Stimulated activated CD8-positive, alpha-beta memory T cell treated with anti-CD3 and anti-CD28 coated beads, Interleukin-15, amount 100 ng/mL, for 48 hours (primary cell): ENCODE data around the gene CHIT1.

Experiments used
- DNase-seq, 2 donors: peaks; one replicate each; pipeline ENCODE4 v3.0.0-alpha.2; 2020; ENCODE audit warnings: low read depth in 2 of 2

The CHIT1 gene

DNA sequence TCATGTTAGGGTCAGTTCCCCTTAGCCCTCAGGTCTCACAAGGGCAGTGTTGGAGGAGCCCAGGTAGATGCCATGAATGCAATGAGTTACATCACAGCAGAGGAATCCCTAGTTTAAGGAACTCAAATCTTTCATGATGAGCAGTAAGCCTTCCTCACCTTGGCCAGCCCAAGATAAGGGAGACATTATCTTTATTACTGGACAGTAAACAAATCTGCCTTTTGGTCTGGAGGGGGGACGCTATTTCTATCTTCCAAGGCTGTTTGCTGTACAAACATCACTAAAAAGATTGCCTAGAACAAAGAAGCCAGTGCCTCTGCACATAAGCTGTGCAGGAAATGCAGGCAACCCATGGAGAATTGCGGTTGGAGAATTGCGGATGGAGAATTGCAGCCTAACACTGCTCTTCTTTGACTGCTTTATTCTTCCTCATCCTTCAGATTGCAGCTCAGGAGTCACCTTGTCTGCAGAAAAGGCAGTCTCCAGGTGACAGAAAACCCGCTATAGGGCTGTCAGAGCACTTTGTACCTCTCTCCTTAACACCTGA lies 40.7 kb downstream of the CHIT1 start:
- DNase-seq: no peak

DNA sequence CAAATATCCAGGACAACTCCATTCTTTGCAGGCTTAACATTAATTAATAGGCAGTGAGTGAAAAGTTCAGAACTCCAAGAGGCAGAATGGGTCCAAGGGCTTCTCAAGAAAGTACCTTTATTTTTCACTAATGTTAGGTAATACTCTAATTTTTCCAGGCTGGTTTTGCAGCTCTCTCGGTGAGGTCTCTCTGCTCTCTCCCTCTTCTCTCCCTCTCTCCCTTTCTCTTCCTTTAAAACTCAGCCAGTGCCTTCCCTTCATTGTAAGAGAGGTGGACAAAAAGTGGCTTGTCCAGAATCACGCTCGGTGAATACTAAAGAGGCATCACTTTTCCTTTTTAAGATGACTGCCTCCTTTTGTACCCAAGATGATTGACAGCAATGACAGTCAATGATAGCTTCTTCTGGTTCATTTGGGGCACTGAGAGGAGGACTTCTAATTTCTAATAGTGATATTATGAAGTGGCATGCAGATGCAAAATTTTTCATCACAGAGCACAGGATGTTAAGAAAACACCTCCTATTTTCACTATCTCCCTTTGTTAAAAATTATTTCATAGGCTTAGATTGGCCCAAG lies 41.7 kb downstream of the CHIT1 start:
- no peak for DNase-seq

DNA sequence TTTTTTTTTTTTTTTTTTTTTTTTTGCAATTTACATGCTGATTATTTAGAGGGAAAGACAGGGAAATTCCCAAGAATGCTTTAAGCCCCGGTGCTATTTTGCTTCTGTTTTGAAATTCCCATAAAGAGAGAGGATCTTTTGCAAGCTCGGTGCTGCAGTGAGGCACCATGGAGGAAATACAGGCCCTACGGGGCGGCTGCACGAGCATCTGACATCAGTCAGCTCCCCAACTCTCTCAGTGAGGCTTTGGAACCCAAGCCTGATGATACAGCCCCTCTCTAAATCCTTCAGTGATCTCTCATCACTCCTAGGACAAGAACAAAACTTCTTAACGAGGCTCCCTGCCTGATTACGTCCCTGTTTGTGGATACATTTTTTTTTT lies 42.2 kb downstream of the CHIT1 start:
- DNase-seq: no peak

DNA sequence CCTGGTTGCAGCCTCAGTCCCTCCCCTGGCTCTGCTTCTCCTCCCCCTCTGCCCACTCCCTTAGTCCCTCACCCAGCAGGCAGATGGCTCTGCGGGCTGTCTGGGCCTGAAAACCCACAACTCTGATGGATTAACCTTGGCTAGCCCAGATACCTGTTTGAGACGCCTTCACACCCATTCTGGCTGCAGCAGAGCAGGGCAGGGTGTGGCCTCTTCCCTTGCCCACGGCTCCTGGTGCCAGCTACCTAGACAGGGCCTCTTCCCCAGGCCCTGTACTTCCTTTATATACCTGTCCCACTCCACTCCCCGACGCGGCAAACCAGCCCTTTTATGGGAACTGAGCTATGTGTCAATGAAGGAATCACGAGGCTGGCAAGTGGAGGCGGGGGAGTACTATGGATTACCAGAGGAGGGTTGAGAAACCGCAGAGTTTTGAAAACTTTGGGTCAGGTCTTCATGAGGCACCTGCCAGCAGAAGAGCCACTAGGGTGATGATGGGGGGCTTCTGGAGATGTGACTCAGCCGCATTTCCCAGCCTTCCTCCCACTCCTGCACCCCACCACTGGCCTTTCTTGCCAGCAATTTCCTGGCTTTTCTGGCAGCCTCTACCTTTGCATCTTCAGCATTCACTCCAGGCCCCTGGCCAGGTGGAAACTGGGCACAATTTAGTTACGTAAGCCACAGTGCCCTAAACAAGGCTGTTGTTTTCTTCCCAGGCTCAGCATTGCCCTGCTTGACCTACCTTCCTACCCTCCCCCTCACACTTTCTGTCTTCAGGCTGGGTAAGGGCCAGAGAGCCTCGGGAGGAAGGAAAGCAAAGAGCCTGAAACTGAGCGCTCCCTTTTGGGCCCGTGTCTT lies 42.8 kb downstream of the CHIT1 start, which contains the start of gene CHI3L1:
TSS of gene CHI3L1 (minus strand) at position 259 of the 858 bp plus-strand sequence. CDS start at position 178, 81 bp downstream.
- no peak for DNase-seq

DNA sequence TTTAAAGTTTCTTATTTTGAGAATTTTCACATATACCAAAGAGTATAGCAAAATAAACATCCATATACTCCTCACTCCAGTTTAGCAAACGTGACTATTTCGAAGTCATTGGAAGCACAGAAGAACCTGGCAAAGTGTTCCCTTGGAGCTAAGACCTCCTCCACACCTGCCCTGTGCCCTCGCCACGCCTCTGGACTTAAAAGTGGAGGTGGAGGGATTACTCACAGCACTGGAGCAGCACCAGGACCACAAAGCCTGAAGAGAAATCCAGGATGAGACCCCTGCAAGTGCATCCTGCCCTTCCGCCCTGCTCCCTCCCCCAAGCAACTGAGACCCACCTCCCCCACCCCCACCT lies 43.4 kb downstream of the CHIT1 start:
- DNase-seq: no peak

DNA sequence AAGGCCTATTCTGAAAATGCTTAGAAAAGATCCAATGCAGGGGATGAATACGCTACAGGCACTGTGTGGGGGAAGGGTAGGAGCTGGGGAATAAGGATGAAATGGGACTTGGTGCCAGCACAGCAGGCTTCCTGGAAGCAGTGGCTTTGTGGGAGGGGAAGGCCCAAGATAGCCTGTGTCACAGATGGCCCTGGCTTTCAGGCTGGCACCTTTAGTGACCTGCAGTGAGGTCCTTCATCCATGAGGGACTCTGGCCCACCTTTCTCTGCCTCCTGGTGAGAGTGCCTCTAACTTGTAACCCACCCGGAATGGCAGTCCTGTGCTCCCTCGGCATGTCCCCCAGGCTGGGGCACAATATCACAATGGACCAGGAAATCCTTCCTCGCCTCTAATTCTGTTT lies 43.9 kb downstream of the CHIT1 start:
- no peak for DNase-seq

DNA sequence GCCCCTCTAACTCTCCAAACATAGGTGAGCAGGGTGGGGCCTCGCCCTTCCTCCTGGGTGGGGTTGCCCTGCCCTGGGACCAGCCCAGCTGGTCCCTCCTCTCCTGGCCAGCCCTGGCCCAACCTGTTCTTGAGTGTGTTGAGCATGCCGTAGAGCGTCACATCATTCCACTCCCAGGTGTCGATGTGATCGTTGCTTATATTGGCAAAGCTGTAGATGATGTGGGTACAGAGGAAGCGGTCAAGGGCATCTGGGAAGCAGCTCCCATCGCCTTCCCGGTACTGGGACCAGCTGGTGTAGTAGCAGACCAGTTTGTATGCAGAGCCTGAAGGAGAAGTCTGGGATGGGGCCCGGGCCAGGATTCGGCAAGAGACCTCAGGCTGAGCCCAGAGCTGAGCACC lies 44.4 kb downstream of the CHIT1 start:
- no peak for DNase-seq

DNA sequence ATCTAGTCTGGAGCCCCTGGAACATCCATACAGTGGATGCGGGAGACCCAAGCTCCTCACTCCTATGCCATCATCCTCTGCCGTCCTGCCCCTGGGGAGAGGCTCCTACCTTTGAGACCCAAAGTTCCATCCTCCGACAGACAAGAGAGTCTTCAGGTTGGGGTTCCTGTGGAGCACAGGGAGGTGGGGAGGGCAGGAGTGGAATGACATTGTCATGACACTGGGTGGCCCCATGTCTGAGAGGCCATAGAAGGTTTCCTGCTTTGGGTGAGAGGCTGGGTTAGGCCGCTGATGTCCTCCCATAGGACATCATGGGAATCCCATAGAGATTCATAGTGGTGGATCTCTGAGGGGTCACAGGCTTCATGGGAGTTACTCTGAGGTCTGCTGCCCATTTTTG lies 45.0 kb downstream of the CHIT1 start:
- no peak for DNase-seq

DNA sequence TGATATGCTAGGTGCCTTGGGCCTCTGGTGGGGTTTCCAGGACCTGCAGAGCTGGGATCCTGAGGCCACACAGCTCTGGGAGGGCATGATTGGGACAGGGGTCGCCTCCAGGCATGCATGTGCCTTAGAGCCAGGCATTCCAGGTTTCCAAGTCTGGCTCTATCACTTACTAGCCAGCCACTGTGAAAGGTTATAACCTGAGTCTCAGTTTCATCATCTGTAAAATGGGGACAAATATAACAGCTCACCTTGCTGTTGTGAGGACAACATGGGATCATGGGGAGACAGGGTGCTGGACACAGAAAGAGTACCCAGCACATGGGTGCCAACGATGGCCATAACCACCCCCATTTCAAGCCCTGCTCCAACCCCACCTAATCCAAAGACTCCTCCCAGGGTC lies 45.6 kb downstream of the CHIT1 start:
- no peak for DNase-seq

DNA sequence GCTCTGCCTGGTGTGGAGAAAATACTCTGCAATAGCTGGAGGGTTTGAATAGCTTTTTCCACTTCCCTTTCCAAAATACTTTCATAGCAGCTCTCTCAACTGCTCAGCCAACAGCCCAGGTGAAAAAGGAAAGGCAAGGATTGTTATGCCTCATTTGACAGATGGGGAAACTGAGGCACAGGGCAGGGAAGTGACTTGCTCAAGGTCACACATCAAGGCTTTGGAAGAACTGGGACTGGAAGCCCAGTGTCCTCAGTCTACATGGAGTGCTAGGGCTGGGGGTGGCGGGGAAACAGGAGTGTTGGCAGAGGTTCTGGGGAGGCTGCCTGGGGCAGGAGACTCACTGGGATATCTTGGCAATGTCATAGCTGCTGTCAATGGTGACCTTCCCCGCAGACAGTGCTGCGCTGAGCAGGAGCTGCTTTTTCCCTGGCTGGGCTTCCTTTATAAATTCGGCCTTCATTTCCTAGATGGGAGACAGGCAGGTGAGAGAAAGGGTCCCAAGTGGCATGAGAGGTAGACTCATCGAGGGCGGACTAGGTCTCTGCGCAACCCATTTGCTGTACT lies 47.0 kb downstream of the CHIT1 start:
- DNase-seq: no peak

DNA sequence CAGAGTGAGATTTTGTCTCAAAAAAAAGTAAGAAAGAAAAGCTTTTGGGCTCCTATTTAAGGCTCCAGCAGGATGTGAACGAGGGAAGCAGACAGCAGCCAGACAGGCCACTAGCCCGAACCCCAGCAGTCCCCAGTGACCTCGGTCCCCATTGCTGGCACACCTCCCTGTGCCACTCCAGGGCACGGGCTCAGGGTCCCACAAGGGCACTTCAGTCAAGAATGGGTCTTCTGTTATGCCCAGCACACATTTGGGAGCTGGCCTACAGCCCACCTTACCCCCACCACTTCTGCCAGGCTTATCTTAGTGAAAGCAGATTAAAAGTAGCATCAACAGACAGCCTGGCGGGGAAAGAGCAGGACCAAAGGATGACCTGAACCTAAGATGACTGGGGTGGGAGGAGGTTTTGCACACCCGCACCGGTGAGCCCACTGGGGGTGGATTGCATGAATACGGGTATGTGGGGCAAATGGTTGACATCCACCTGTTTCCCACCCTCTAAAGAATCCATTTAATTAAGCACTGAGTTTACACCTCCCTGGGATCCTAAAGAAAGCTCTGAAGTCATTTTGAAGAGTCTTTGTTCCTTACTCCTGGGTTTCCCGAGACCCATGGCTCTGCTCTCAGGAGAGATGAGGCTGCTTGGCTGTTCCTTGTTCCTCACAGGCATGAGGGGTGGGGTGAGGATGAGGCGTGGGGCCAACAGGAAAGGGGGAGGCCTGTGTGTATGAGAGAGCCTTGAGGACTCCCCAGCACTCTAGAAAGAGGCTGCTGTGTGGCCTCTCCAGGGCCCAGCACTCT lies 47.7 kb downstream of the CHIT1 start:
- DNase-seq: no peak

DNA sequence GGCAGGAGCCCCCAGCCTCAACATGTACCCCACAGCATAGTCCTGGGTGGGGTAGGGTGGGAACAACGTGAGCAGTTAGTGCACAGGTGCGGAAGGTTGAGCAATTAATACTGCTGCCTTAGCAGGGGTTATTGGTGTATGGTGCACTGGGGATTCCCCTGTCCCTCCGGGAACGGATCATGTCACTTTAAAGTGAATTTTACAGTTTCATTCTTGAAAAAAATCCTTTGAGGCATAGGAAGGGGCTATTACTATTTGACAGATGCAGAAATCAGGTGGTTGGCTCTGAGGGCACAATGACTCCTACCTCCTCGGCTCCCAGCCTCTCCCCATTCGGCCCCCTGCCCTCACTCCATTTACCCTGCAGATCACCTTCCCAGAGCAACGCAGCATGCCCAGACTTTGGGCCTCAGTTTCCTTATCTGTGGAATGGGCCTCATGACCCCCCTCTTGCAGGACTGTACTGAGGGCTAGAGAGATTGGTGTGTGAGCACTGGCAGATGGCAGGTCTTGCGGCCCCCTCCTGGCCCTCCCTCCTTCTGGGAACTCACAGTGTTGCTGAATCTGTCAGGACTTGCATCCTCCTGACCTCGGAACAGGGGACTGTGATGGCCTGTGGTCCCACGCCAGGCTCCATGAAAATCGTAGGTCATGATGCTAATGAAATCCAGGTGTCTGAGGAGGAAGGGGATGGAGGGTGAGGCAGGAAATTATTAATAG lies 48.7 kb downstream of the CHIT1 start:
- no peak for DNase-seq

DNA sequence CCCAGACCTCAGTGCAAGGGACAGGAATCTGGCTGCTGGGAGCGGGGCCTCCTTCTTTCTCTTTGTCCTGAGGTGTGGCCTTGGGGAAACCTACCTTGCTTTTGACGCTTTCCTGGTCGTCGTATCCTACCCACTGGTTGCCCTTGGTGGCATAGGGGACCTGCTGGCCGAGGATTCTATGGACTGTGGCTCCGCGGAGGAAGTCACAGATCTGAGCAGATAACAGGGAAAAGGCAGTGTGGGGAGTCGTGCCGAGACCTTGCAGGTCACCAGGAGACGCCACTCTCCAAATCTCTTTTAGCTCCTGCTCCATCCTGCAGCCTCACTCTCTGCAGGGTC lies 49.8 kb downstream of the CHIT1 start:
- no peak for DNase-seq

DNA sequence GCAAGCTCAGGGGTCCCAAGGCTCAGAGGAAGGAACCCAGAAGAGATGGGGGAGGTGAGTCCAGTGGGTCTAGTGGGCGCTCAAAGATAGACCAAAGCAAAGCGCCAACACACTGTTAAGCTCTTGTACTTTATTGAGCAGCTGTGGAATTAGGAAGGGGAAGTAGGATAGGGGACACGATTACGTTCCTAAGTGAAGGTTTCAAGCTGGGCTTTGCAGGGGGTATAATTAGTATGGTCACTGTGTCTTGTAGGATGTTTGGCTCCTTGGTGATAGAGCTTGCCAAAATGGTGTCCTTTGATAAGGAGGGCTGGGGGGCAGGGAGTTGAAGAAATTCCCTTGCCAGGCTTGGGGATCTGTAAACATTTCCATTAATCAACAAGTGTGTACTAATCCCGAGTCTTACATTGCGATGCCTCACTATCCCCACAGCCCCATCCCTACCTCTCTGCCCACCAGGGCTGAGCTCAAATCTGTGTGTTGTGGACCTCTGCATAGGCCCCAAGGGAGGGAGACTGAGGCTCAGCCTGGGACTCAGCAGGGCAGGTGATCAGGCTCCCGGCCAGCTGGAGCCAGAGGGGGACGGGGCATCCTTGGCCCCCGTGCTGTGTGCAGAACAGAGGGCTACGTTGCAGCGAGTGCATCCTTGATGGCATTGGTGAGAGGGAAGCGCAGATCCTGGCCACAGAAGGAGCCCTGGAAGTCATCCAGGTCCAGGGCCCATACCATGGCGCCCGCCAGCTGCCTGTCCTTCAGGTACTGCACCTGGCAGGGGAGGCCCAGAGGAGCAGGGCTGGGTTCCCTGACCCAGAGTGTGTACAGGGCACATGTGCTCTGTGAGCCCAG lies 50.4 kb downstream of the CHIT1 start:
- no peak for DNase-seq

DNA sequence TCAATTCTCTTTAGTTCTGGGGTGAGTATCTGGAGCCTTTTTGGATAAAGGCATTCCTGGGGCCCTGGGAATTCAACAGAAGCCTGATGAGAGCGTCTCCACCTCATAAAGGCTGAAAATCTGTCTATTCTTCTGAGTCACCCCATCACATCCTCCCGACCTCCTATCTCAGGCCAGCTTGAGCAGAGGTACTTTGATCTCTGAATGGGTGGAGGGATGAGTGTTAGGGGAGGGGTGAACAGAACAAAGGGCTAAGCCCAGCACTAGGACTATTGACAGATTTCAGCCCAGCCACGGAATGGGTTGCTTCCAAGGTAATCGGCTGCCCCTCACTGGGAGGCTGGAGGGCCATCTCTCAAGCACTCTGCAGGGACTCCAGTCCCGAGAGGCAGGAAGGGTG lies 51.4 kb downstream of the CHIT1 start:
- no peak for DNase-seq

DNA sequence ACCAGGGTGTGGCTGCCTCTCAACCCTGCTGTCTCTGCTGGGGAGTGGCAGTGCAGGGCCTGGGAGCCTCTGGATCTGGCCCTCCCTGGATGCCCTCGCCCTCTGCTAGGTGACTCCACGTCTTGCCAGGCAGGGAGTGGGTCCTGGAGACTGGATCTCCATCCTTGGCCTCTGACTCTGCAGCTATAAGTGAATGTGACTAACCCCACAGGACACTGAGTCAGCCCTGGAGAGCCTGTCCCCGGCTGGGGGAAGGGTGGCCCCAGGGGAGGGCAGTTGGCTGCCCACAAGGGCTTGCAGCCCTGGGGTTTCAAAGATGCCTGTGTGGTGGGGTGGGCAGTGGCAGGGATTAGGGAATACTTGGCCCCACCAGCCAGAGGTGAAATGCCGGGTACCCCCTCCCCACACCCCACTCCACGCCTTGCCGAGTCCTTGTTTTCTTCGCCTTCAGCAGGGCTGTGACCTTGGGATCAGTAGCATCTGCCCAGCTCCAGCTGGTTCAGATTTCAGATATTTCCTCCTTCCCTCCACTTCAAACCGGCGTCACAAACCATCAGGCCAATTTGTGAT lies 51.9 kb downstream of the CHIT1 start:
- no peak for DNase-seq

DNA sequence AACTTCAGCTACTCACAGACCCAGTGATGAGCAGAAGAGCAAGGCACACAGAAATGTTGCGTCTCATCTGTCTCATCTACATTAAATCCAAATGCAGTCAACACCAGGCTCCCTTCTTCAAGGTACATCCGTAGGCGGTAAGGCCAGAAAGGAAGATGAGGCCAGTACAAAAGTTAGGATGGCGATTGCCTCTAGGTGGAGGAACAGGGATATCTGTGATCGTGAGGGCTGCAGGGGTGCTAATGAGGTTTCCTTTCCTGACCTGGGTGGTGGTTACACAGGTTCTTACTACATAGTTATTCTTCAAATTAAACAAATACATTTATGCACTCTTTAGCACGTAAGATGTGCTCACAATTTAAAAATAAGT lies 52.5 kb downstream of the CHIT1 start:
- DNase-seq: no peak

DNA sequence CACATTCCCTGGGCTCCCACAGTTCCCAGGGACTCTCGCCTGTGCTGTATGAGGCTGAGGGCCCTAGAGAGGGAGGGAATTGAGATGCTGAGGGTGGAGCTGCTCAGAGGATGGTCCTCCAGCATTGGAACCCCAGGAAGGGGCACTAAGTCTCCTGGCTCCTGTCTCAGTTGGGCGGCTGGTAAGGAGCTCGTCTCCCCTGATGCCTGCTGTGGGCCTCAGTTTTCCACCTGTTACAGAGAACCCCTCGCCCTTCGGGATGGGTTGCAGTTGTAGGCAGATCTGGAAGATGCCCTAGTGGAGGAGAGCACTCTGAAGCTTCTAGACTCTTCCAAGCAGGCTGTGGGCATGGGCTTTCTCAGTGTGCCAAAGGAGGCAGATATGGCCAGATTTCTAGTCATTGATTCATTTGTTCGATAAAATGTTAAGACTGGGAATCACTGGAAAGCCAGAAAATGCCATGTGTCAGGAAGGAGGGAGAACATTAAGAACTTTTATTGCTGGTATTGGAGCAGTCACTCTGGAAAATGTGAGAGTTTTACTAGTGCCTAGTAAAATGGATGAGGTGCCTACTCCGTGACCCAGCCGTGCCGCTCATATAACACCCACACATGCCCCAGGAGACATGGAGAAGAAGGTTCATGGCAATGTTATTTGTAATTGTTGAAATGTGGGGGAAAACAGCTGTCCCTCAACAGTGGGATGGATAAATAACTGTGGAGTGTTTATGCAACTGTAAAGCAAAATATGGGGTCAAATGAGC lies 53.0 kb downstream of the CHIT1 start:
- no peak for DNase-seq

DNA sequence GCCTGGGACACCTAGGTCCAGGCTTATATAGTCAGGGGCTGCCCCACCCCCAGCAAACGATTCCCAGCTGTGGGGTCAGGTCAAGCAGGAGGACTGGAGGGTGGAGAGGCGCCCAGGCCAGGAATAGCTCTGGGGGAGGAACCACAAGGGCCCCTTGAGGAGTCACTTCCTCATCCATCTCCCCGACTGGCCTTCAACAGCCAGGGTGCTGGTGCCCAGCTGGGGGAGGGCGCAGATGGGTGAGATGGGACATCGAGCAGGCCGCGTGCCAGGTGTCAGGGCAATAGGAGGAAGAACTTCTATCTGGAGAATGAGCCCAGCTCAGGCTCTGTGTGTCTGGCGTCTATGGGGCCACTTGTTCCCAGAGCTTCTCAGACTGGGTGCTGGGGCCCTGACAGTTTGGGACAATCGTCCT lies 53.6 kb downstream of the CHIT1 start:
- no peak for DNase-seq
